ENCODE measurements around the gene ZNF292. TPM values are rescaled to one million over a fixed set of nuclear protein-coding genes. Genes with fewer than 3 reads are reported as not detected.

Gene ZNF292
- total and polyA plus RNA-seq, 4 donors: 4.6 to 116 (median 16.5) TPM

DNA sequence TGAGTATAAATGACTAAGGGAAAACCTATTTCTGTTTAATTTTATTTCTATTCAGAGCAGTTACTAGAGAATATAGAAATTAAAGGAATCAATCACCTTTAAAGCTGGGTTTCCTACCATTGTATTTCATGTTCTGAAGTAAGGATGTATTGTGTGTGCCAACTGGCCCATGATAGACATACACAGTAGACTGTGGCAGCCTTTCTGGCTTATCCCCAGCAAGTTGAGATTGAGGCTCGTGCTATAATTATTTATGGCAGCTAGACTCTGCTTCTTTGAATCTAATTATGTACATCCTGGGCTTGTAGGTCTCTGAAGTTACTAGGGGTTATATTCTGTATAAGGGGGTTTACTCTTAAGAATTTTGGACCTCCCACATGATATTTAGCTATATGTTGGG lies 44.4 kb downstream of the ZNF292 start:
- H3K4me1 ChIP-seq (ENCODE audit: control insufficient read depth in 5 of 5, insufficient read depth in 5 of 5, low read length in 5 of 5): peaks cover 0 to 11% (median 0%) of the 10 kb centered on the region in 5 donors
- no peak for ATAC-seq (ENCODE audit: insufficient read depth, low FRiP score)

DNA sequence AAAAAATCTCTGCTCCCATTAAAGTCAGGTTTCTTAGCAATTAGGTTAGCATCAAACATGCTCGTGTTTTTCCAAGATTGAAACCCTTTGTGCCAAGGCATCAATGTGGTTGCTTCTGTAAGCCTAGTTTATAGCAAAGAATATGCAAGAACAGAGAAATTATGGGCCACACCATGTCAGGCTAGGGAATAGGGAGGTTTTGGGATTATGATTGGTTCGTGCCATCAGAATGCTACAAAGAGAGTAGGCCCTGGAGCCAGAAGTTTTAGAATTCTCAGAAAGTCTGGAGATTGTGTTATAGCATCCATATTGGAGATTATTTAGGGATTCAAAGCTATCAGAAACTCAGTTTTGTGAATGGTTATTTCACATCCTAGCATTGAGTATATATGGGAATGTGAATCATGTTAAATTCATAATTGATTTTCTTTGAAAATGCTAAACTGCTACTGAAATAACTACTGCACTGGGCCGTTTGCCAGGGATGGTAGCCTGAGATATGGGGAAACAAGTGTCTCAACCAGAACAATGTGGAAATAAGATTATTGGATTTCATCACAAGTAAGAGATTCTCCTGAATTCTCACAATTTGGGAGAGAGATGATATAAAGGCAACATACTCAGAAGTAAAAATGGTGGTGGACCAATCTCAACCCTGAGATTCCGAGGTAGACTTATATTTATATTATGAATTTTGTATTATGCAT lies 45.3 kb downstream of the ZNF292 start:
- H3K27me3 ChIP-seq (ENCODE audit: control insufficient read depth in 3 of 3, insufficient read depth in 3 of 3, low read length in 2 of 3): no peaks in the 10 kb centered on the region
- H3K4me1 ChIP-seq (ENCODE audit: control insufficient read depth in 5 of 5, insufficient read depth in 5 of 5, low read length in 5 of 5): peaks cover 0 to 11% (median 0%) of the 10 kb centered on the region in 5 donors
- TF ChIP-seq, protein P1, sequence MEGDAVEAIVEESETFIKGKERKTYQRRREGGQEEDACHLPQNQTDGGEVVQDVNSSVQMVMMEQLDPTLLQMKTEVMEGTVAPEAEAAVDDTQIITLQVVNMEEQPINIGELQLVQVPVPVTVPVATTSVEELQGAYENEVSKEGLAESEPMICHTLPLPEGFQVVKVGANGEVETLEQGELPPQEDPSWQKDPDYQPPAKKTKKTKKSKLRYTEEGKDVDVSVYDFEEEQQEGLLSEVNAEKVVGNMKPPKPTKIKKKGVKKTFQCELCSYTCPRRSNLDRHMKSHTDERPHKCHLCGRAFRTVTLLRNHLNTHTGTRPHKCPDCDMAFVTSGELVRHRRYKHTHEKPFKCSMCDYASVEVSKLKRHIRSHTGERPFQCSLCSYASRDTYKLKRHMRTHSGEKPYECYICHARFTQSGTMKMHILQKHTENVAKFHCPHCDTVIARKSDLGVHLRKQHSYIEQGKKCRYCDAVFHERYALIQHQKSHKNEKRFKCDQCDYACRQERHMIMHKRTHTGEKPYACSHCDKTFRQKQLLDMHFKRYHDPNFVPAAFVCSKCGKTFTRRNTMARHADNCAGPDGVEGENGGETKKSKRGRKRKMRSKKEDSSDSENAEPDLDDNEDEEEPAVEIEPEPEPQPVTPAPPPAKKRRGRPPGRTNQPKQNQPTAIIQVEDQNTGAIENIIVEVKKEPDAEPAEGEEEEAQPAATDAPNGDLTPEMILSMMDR (IDR thresholded peaks at IDR 0.05; ENCODE audit: control extremely low read depth, extremely low read depth): no peak
- no peak for DNase-seq
- H3K9me3 ChIP-seq (ENCODE audit: control insufficient read depth in 4 of 4, insufficient read depth in 3 of 4, low read length in 3 of 4): no peaks in the 10 kb centered on the region
- peaks cover 0 to 4% (median 0%) of the 10 kb centered on the region in 4 donors for H3K36me3 ChIP-seq (ENCODE audit: control insufficient read depth in 4 of 4, insufficient read depth in 4 of 4, low read length in 4 of 4)
- no peak overlapping the region for H3K4me3 ChIP-seq
- WGBS, 2 donors: 82 to 88% methylated on average over 4 of the region's 4 CpGs
- no peak overlapping the region for H3K27ac ChIP-seq (ENCODE audit: low read depth in 1 of 2, low read length in 1 of 2)
- ATAC-seq (ENCODE audit: insufficient read depth, low FRiP score): no peak
- no peak overlapping the region for H3K9ac ChIP-seq (ENCODE audit: insufficient read depth in 1 of 2, low read length in 2 of 2)

More for the DNA sequence above, 44.4 kb downstream of the ZNF292 start:
- WGBS, 2 donors: 63 to 71% methylated on average over 1 of the region's 1 CpG
- Histone ChIP-seq H3K9ac (ENCODE audit: insufficient read depth in 1 of 2, low read length in 2 of 2) (no peak overlapping the region), H3K4me3 (no peak overlapping the region), H3K9me3 (ENCODE audit: control insufficient read depth in 4 of 4, insufficient read depth in 3 of 4, low read length in 3 of 4) (no peaks in the 10 kb centered on the region), H3K27ac (ENCODE audit: low read depth in 1 of 2, low read length in 1 of 2) (peak overlapping the region in 1 of 2 donors; percentile 6), H3K27me3 (ENCODE audit: control insufficient read depth in 3 of 3, insufficient read depth in 3 of 3, low read length in 2 of 3) (no peaks in the 10 kb centered on the region), H3K36me3 (ENCODE audit: control insufficient read depth in 4 of 4, insufficient read depth in 4 of 4, low read length in 4 of 4) (peaks cover 0 to 4% (median 0%) of the 10 kb centered on the region in 4 donors)
- no peak for DNase-seq
- TF ChIP-seq, protein P1 (IDR thresholded peaks at IDR 0.05; ENCODE audit: control extremely low read depth, extremely low read depth): no peak

DNA sequence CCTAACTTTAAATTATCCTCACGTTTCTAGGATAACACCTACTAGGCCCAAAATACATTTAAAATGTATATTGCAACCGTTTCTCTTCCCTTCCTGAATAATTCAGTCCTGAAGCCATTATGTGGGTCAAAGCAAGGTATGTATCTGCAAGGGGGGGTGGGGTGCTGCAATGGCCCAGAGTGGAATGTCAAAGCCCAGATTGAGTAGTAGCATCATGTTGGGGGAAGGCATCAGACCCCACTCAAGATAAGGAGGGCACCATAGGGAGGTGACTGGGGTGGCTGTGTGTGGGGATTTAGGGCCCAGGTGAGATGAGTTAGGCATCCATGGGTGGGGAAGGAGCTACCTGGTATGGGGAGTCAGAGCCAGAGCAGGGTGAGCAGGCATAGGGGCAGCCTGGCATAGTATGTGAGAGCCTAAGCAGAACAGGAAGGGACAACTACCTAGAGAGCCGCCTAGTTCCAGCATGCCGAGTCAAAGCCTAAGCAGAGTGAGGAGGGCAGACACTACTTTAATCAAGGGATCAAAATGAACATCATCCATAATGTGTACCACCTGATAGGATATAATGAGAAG lies 48.2 kb downstream of the ZNF292 start:
- ATAC-seq (ENCODE audit: insufficient read depth, low FRiP score): no peak
- TF ChIP-seq, protein P1 (IDR thresholded peaks at IDR 0.05; ENCODE audit: control extremely low read depth, extremely low read depth): no peak
- 92 to 93% methylated on average over 4 of the region's 4 CpGs for WGBS, 2 donors
- H3K27ac ChIP-seq (ENCODE audit: low read depth in 1 of 2, low read length in 1 of 2): no peak overlapping the region
- H3K36me3 ChIP-seq (ENCODE audit: control insufficient read depth in 4 of 4, insufficient read depth in 4 of 4, low read length in 4 of 4): peaks cover 2 to 5% (median 3%) of the 10 kb centered on the region in 4 donors
- H3K4me1 ChIP-seq (ENCODE audit: control insufficient read depth in 5 of 5, insufficient read depth in 5 of 5, low read length in 5 of 5): peaks cover 0 to 19% (median 0%) of the 10 kb centered on the region in 5 donors
- no peaks in the 10 kb centered on the region for H3K27me3 ChIP-seq (ENCODE audit: control insufficient read depth in 3 of 3, insufficient read depth in 3 of 3, low read length in 2 of 3)
- no peak for DNase-seq
- H3K9me3 ChIP-seq (ENCODE audit: control insufficient read depth in 4 of 4, insufficient read depth in 3 of 4, low read length in 3 of 4): no peaks in the 10 kb centered on the region
- H3K4me3 ChIP-seq: no peak overlapping the region
- no peak overlapping the region for H3K9ac ChIP-seq (ENCODE audit: insufficient read depth in 1 of 2, low read length in 2 of 2)
